Left ventricle myocardium inferior (tissue), 1 donor: ENCODE results near the gene SCIN. TPM values are rescaled to one million over a fixed set of nuclear protein-coding genes. Genes with fewer than 3 reads are reported as not detected.

Experiments
- DNase-seq: peaks from one replicate; pipeline ENCODE4 v3.0.0-alpha.2; 2020
- H3K27ac ChIP-seq: fragments of 200-600 bp; replicated peaks from 2 replicates; pipeline ENCODE4 v1.8.0; 2021
- H3K27me3 ChIP-seq: fragments of 200-600 bp; 2 replicates; pipeline ENCODE4 v1.8.0; 2021; ENCODE audit warnings: low read depth
- H3K36me3 ChIP-seq: fragments of 200-600 bp; 2 replicates; pipeline ENCODE4 v1.8.0; 2021
- H3K4me1 ChIP-seq: fragments of 200-600 bp; 2 replicates; pipeline ENCODE4 v1.8.0; 2021
- H3K4me3 ChIP-seq: fragments of 200-600 bp; 2 replicates; pipeline ENCODE4 v1.8.0; 2021; ENCODE audit warnings: mild to moderate bottlenecking, moderate library complexity
- H3K9me3 ChIP-seq: fragments of 200-600 bp; replicated peaks from 2 replicates; pipeline ENCODE4 v1.8.0; 2021
- CTCF ChIP-seq: fragments of 200-600 bp; IDR thresholded peaks from 2 replicates; pipeline ENCODE4 v1.8.0; 2021; ENCODE audit warnings: antibody characterized with exemption, mild to moderate bottlenecking, borderline replicate concordance
- intact Hi-C: fragments of 100-400 bp; cut with micrococcal nuclease; formaldehyde crosslinking; loops from one replicate; pipeline ENCODE4 v1.11.0; 2022
- total RNA-seq: library from RNA; stranded (reverse); fragmentation: NEBNext Ultra II Directional; extraction: Animal tissue kit (Norgen Biotek cat#: 25700); gene quantifications from one replicate; pipeline ENCODE4 v1.2.1, GENCODE V29; 2021
- donor health status: DM: no; HTN: yes; CAD: no; lungs with severe emphysema.

The SCIN gene
- total RNA-seq, 1 donor from 2014 or later = not detected

- Histone ChIP-seq H3K9me3 (no peaks in the 10 kb centered on the region), H3K36me3 (no peaks in the 10 kb centered on the region), H3K4me3 (no peak overlapping the region), H3K27ac (no peak overlapping the region), H3K27me3 (no peaks in the 10 kb centered on the region), H3K4me1 (peaks cover 40% of the 10 kb centered on the region)
- no peak for DNase-seq
- no peak for TF ChIP-seq CTCF
- intact Hi-C loops = loop anchor here (5.0 kb wide), 1 partner anchor 80 kb away; no protein-coding TSS in a partner anchor
These were observed 122.1 kb downstream of the SCIN start for GRCh38 chr7:12692479-12693259.

- peaks cover 26% of the 10 kb centered on the region for H3K4me1 ChIP-seq
- DNase-seq = no peak
- no peaks in the 10 kb centered on the region for H3K27me3 ChIP-seq
- no peak overlapping the region for H3K27ac ChIP-seq
- no peak for TF ChIP-seq CTCF
- H3K36me3 ChIP-seq = no peaks in the 10 kb centered on the region
- no peaks in the 10 kb centered on the region for H3K9me3 ChIP-seq
- intact Hi-C loops = loop anchor here (5.0 kb wide), 1 partner anchor 77 kb away; no protein-coding TSS in a partner anchor
- H3K4me3 ChIP-seq = no peak overlapping the region
These were observed 124.3 kb downstream of the SCIN start for GRCh38 chr7:12694817-12695216.

- intact Hi-C loops = no loop called here
- no peaks in the 10 kb centered on the region for H3K36me3 ChIP-seq
- peaks cover 15% of the 10 kb centered on the region for H3K4me1 ChIP-seq
- no peak overlapping the region for H3K4me3 ChIP-seq
- H3K27me3 ChIP-seq = no peaks in the 10 kb centered on the region
- H3K9me3 ChIP-seq = peaks cover 2% of the 10 kb centered on the region
- DNase-seq = no peak
- TF ChIP-seq CTCF = no peak
- H3K27ac ChIP-seq = no peak overlapping the region
These were observed 125.4 kb downstream of the SCIN start for GRCh38 chr7:12695965-12696364.

- no peak overlapping the region for H3K27ac ChIP-seq
- H3K36me3 ChIP-seq = no peaks in the 10 kb centered on the region
- H3K4me1 ChIP-seq = peaks cover 13% of the 10 kb centered on the region
- no peak for TF ChIP-seq CTCF
- H3K27me3 ChIP-seq = no peaks in the 10 kb centered on the region
- H3K9me3 ChIP-seq = peaks cover 15% of the 10 kb centered on the region
- DNase-seq = no peak
- intact Hi-C loops = no loop called here
- H3K4me3 ChIP-seq = no peak overlapping the region
These were observed 128.8 kb downstream of the SCIN start for GRCh38 chr7:12699299-12699698.

- Histone ChIP-seq H3K27ac (no peak overlapping the region), H3K4me3 (no peak overlapping the region), H3K9me3 (peaks cover 15% of the 10 kb centered on the region), H3K4me1 (no peaks in the 10 kb centered on the region), H3K36me3 (no peaks in the 10 kb centered on the region), H3K27me3 (no peaks in the 10 kb centered on the region)
- intact Hi-C loops = no loop called here
- TF ChIP-seq CTCF = no peak
- DNase-seq = no peak
These were observed 130.9 kb downstream of the SCIN start for GRCh38 chr7:12701433-12701832.
